Panc1 (cell line): ENCODE measurements around the gene REC114.

Experiments
- CTCF ChIP-seq: fragments of 450-650 bp; IDR thresholded peaks from 2 replicates; pipeline ENCODE4 v1.5.1; 2017; ENCODE audit warnings: mild to moderate bottlenecking
- POLR2AphosphoS5 ChIP-seq: IDR thresholded peaks from 2 replicates; pipeline ENCODE4 v1.6.1; 2012; ENCODE audit warnings: mild to moderate bottlenecking, low read depth, low read length, moderate library complexity
- REST ChIP-seq, 2 experiments: IDR thresholded peaks; 2 replicates each; pipeline ENCODE4 v1.6.1; 2011 to 2012; ENCODE audit warnings: low read depth in 2 of 2, control low read depth in 1 of 2, low read length in 1 of 2, mild to moderate bottlenecking in 1 of 2, moderate library complexity in 1 of 2; ENCODE audit not compliant: insufficient read depth in 1 of 2
- SIN3A ChIP-seq: IDR thresholded peaks from 2 replicates; pipeline ENCODE4 v1.6.1; 2012; ENCODE audit warnings: low read depth, mild to moderate bottlenecking, low read length, moderate library complexity, borderline replicate concordance; ENCODE audit not compliant: insufficient read depth
- TCF7L2 ChIP-seq: IDR thresholded peaks from 2 replicates; pipeline ENCODE4 v1.6.1; 2011; ENCODE audit warnings: mild to moderate bottlenecking, low read depth, low read length, inconsistent platforms

GRCh38 chr15:73573037-73573436, 130.1 kb downstream of the REC114 start:
- no peak for TF ChIP-seq CTCF
- no peak for TF ChIP-seq REST (IDR thresholded peaks at IDR 0.05; ENCODE audit: insufficient read depth in 1 of 2, low read depth in 2 of 2, low read length in 1 of 2)
- TF ChIP-seq POLR2AphosphoS5: no peak
- TF ChIP-seq TCF7L2: no peak
- no peak for TF ChIP-seq SIN3A
